Endothelial cell of umbilical vein (primary cell): ENCODE measurements around the gene ZNF598. TPM values are rescaled to one million over a fixed set of nuclear protein-coding genes. Genes with fewer than 3 reads are reported as not detected.

Experiments used
- BruUV-seq: library from RNA; stranded (reverse); fragments of 400-500 nt; replicated peaks from 2 replicates; lab custom pipeline; 2021; lab: Mats Ljungman, UMichigan
- CTCF ChIA-PET: fragments of 300-600, 350-600 bp; sonication (Branson Sonifier 250); formaldehyde crosslinking; loops from one replicate; lab custom pipeline; 2021; ENCODE audit warnings: antibody characterized with exemption, inconsistent platforms; lab: Charles Lee
- POLR2A ChIA-PET: fragments of 300-600, 350-600 bp; sonication (Branson Sonifier 250); formaldehyde crosslinking; loops from one replicate; lab custom pipeline; 2021; ENCODE audit warnings: antibody characterized with exemption, inconsistent platforms; lab: Charles Lee
- DNase-seq: peaks from one replicate; pipeline ENCODE4 v3.0.0-alpha.2; 2011; ENCODE audit warnings: low read depth, low spot score
- FAIRE-seq: peaks from 2 replicates; lab custom pipeline; 2011; peaks lifted over from hg19 to GRCh38; lab: Jason Lieb, UNC
- H2AFZ ChIP-seq: 2 replicates; pipeline ENCODE4 v1.6.0; 2012; ENCODE audit warnings: low read depth, low read length, control low read depth, inconsistent platforms
- H3K27ac ChIP-seq: 2 replicates; pipeline ENCODE4 v1.5.1; 2011; ENCODE audit warnings: low read depth, mild to moderate bottlenecking, control low read depth, low read length, moderate library complexity; ENCODE audit not compliant: insufficient read depth
- H3K27me3 ChIP-seq, 2 experiments: 2 replicates each; pipeline versions ENCODE4 v1.6.0 to v1.6.1; 2011; ENCODE audit warnings: low read length in 2 of 2, mixed read lengths in 1 of 2; ENCODE audit not compliant: control insufficient read depth in 2 of 2, insufficient read depth in 2 of 2
- H3K36me3 ChIP-seq, 2 experiments: 2 replicates in 1 of 2; 3 replicates in 1 of 2; pipeline ENCODE4 v1.5.1; 2011; ENCODE audit warnings: low read length in 2 of 2, mild to moderate bottlenecking in 1 of 2, moderate library complexity in 1 of 2; ENCODE audit not compliant: control insufficient read depth in 2 of 2, insufficient read depth in 2 of 2; ENCODE audit errors: extremely low read depth in 1 of 2
- H3K4me1 ChIP-seq: 3 replicates; pipeline ENCODE4 v1.5.1; 2011; ENCODE audit warnings: mild to moderate bottlenecking, low read length; ENCODE audit not compliant: control insufficient read depth, insufficient read depth; ENCODE audit errors: extremely low read depth
- H3K4me2 ChIP-seq: 2 replicates; pipeline ENCODE4 v1.6.1; 2011; ENCODE audit warnings: low read length, control low read depth, mixed read lengths; ENCODE audit not compliant: insufficient read depth
- H3K4me3 ChIP-seq, 3 experiments: fragments of 200-600 bp in 1 of 3; sonication (generic), shearing (Covaris generic) in 1 of 3; replicated peaks in 1 of 3; 2 replicates each; pipeline ENCODE4 v1.5.1; 2011 to 2016; ENCODE audit warnings: control low read depth in 3 of 3, low read length in 3 of 3, mild to moderate bottlenecking in 2 of 3, inconsistent platforms in 1 of 3, low read depth in 1 of 3, moderate library complexity in 1 of 3; ENCODE audit not compliant: insufficient read depth in 1 of 3
- H3K79me2 ChIP-seq: 2 replicates; pipeline ENCODE4 v1.6.0; 2012; ENCODE audit warnings: low read length, inconsistent platforms; ENCODE audit not compliant: control insufficient read depth, insufficient read depth
- H3K9ac ChIP-seq: replicated peaks from 2 replicates; pipeline ENCODE3; 2011; ENCODE audit warnings: low read length, control low read depth; ENCODE audit not compliant: insufficient read depth; ENCODE audit errors: extremely low read depth
- H3K9me1 ChIP-seq: replicated peaks from 3 replicates; pipeline ENCODE4 v1.6.0; 2011; ENCODE audit warnings: mild to moderate bottlenecking, low read length; ENCODE audit not compliant: control insufficient read depth, insufficient read depth; ENCODE audit errors: extremely low read depth
- H3K9me3 ChIP-seq: replicated peaks from 2 replicates; pipeline ENCODE4 v1.5.1; 2012; ENCODE audit warnings: low read length, inconsistent platforms; ENCODE audit not compliant: control insufficient read depth, insufficient read depth
- H4K20me1 ChIP-seq: replicated peaks from 2 replicates; pipeline ENCODE3; 2011; ENCODE audit warnings: mild to moderate bottlenecking, low read length; ENCODE audit not compliant: control insufficient read depth, insufficient read depth; ENCODE audit errors: extremely low read depth
- CTCF ChIP-seq, 2 donors: IDR thresholded peaks; 1 replicate in 1 of 2; 2 replicates in 1 of 2; pipeline ENCODE4 v1.5.1; 2011; ENCODE audit warnings: low read length in 2 of 2, mild to moderate bottlenecking in 2 of 2, moderate library complexity in 2 of 2, control low read depth in 1 of 2, inconsistent platforms in 1 of 2, low read depth in 1 of 2; ENCODE audit not compliant: insufficient read depth in 1 of 2; ENCODE audit errors: extremely low read depth in 1 of 2
- EZH2 ChIP-seq: IDR thresholded peaks from 2 replicates; pipeline ENCODE4 v1.6.1; 2012; ENCODE audit warnings: borderline replicate concordance, low read depth, mild to moderate bottlenecking, moderate library complexity, low read length, inconsistent platforms; ENCODE audit not compliant: severe bottlenecking
- FOS ChIP-seq: IDR thresholded peaks from 2 replicates; pipeline ENCODE4 v1.6.1; 2011; ENCODE audit warnings: mild to moderate bottlenecking, low read length, moderate library complexity, borderline replicate concordance; ENCODE audit not compliant: insufficient read depth
- GATA2 ChIP-seq: IDR thresholded peaks from 2 replicates; pipeline ENCODE4 v1.7.0; 2011; ENCODE audit warnings: low read depth, mild to moderate bottlenecking, moderate library complexity, mixed read lengths, low read length; ENCODE audit not compliant: insufficient read length, insufficient read depth
- JUN ChIP-seq: IDR thresholded peaks from 2 replicates; pipeline ENCODE4 v1.6.1; 2011; ENCODE audit warnings: borderline replicate concordance, low read depth; ENCODE audit not compliant: insufficient read length, insufficient read depth
- MYC ChIP-seq: IDR thresholded peaks from one replicate; pipeline ENCODE4 v1.6.1; 2011; ENCODE audit warnings: mild to moderate bottlenecking, low read depth, low read length
- POLR2A ChIP-seq: IDR thresholded peaks from 2 replicates; pipeline ENCODE4 v1.6.1; 2012; ENCODE audit warnings: low read depth, mild to moderate bottlenecking, control low read depth, low read length
- POLR2AphosphoS5 ChIP-seq: IDR thresholded peaks from 2 replicates; pipeline ENCODE4 v1.6.1; 2012; ENCODE audit warnings: low read depth, mild to moderate bottlenecking, control low read depth, low read length, moderate library complexity; ENCODE audit not compliant: insufficient read depth
- dilution Hi-C: fragments of 300-500 bp; cut with MboI; formaldehyde crosslinking; loops from one replicate; pipeline ENCODE4 v1.15.0; 2019; ENCODE audit warnings: low sequenced_read_pairs; ENCODE audit not compliant: extremely low pct_ligation_motif_present
- intact Hi-C: fragments of 100-400 bp; cut with micrococcal nuclease; formaldehyde crosslinking; loops from one replicate; pipeline ENCODE4 v1.10.0; 2022
- polyA plus RNA-seq, 4 experiments: library from polyadenylated mRNA; depleted of rRNA in 3 of 4; stranded (reverse) in 3 of 4; unstranded in 1 of 4; fragments of >200 nt; gene quantifications; 2 replicates each; pipeline versions ENCODE4 v1.2.1 to v1.2.3, GENCODE V29; 2011 to 2012; ENCODE audit warnings: missing spikeins in 1 of 4
- total RNA-seq: library from RNA; stranded (reverse); gene quantifications from 2 replicates; pipeline ENCODE4 v1.2.3, GENCODE V29; 2021
- TF ChIP-seq, protein P1 (sequence below): IDR thresholded peaks from 2 replicates; pipeline ENCODE4 v1.6.1; 2011; ENCODE audit not compliant: insufficient read depth, insufficient read length

The ZNF598 gene
- total and polyA plus RNA-seq, 2 donors (not counting 3 experiments of a cell fraction or from before 2014, with no cell fraction given) = 43.3 to 67.0 TPM

DNA sequence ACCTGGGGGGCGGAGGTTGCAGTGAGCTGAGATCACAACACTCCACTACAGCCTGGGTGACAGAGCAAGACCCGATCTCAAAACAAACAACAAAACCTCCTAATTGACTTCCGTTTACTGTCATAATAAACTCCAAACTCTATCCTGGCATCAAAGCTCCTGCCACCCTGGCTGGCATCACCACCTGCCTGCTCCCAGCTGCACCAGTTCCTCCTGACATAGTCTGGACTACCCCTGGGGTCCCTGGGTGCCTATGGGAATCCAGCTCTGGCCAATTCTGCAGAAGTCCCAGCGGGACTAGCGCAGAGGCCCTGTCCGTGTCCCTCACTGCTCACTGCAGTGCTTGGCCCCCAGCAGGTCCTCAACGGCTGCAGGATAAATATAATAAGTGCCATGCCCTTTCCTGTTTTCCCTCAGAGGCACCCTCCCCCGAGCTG is 37.3 kb upstream of the ZNF598 start:
- peak overlapping the region; percentile 45 to 82 (median 67) for H3K4me3 ChIP-seq
- H3K9ac ChIP-seq = no peak overlapping the region
- H3K36me3 ChIP-seq = peaks cover 0 to 6% of the 10 kb centered on the region in 2 experiments
- ChIA-PET CTCF (interaction anchor here (0.6 to 3.7 kb wide), 8 partner anchors 11 to 204 kb away, joined by 3 to 28 read pairs (median 6); partner anchors contain the start of gene ECI1), POLR2A (interaction anchor here (1.1 to 2.4 kb wide), 2 partner anchors 82 to 108 kb away, joined by 4 to 7 read pairs; partner anchors contain the start of genes RPS2 and TRAF7)
- peak overlapping the region; percentile 29 for H2AFZ ChIP-seq
- no peaks in the 10 kb centered on the region for H3K9me3 ChIP-seq
- dilution Hi-C loops (loop anchor here (25.0 kb wide), 1 partner anchor 115 kb away; the partner anchor contains the start of gene TRAF7), intact Hi-C loops (loop anchor here (1.0 to 2.0 kb wide), 3 partner anchors 14 to 108 kb away; partner anchors contain the start of gene TRAF7)
- no peaks in the 10 kb centered on the region for H3K27me3 ChIP-seq
- peaks cover 10% of the 10 kb centered on the region for H3K79me2 ChIP-seq
- TF ChIP-seq FOS (no peak), POLR2AphosphoS5 (no peak), EZH2 (no peak), GATA2 (no peak), POLR2A (no peak), CTCF (IDR thresholded peaks at IDR 0.05; ENCODE audit: extremely low read depth in 1 of 2, insufficient read depth in 1 of 2, low read depth in 1 of 2, low read length in 2 of 2) (no peak), JUN (no peak), MYC (no peak)
- TF ChIP-seq, protein P1, sequence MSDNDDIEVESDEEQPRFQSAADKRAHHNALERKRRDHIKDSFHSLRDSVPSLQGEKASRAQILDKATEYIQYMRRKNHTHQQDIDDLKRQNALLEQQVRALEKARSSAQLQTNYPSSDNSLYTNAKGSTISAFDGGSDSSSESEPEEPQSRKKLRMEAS = no peak
- FAIRE-seq = no peak
- no peaks in the 10 kb centered on the region for H3K9me1 ChIP-seq
- no peak overlapping the region for H3K27ac ChIP-seq
- H3K4me2 ChIP-seq = peak overlapping the region; percentile 72
- H4K20me1 ChIP-seq = no peaks in the 10 kb centered on the region
- no TSS peak for BruUV-seq
- peaks cover 35% of the 10 kb centered on the region for H3K4me1 ChIP-seq
- DNase-seq = peak; percentile 69
